GM18867 (cell line): ENCODE data around the gene NEK4.

Experiments
- ATAC-seq: cut with Tn5 transposase; IDR thresholded peaks from one replicate; pipeline ENCODE4 v1.9.1; 2021; ENCODE audit warnings: mild to moderate bottlenecking, moderate library complexity; ENCODE audit not compliant: unreplicated experiment

NEK4 gene

DNA sequence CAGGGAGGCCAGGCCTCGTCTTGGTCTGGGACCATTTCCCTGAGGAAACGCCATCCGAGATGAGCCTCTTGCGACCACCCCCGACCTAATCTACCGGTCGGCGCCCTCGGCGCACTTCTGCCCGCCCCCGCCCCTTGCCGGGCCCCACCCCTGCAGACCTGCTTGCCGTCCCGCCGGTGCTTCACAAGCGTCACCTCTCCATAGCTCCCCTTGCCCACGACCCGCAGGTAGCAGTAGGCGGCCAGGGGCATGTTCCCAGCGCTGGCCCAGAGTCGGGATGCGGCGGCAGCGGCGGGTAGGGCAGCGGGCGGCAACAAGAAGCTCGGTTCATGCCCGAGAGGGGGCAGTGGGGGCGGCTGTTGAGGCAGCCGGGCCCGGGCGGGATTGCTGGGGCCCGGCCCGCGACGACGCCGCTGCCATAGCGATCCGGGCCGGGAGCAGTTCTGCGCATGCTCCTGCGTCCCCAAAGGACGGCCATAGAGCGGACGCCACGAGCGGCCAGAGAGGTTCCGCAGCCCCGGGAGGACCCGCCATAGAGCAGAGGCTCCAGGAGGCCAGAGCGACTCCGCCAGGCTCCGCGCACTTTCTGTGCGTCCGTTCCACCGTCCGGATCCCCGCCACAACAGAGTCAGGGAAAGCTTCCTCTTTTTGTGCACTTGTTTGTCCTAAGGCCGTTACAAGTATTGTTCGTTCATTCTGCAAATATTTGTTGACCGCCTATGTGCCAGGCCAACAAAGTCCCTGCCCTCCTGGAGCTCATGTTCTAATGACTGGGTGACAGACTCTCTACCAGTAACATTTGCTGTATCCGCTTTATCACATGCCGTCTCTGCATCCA is at the start of gene NEK4:
NEK4 (minus strand) TSS at position 445 of the 838 bp plus-strand sequence; CDS start at position 251, 194 bp downstream.
- ATAC-seq: peak; percentile 95

DNA sequence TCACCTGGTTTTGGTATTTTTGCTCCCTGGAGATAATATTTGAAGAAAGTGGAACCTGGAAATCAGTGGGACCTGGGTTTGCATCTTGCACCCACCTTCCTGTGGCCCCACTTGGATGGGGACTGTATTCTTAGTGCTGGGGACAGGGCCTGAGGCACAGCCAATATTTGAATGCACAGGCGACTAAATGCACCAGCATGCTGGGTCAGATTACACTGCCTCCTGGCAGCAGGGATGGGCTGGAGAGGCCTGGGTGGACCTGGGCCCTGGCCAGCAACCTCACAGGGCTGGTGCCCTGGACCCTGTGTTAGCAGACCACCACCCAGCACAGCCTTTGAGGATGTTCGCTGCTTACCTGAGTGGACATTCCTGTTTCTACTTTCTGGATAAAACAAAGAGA is 49.2 kb upstream of the NEK4 start:
- ATAC-seq: no peak

DNA sequence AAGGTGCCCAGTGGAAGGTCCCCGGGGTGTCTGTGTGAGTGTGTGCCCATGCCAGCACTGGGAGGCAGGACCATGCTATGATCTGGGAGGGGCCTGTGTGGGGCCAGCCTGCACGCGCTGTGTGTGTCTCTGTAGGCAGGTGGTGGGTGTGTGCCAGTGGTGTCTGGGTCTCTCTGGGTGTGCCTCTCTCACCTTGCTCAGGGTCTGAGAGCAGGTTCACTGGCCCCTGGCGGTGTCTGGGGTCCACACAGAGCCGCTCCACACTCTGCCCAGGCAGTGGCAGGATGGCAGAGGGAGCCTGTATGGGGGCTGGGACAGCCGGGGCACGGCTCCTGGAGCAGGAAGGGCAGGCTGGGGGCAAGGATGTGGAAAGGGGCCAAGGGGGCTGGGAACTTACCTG is 47.1 kb upstream of the NEK4 start:
- ATAC-seq: no peak

DNA sequence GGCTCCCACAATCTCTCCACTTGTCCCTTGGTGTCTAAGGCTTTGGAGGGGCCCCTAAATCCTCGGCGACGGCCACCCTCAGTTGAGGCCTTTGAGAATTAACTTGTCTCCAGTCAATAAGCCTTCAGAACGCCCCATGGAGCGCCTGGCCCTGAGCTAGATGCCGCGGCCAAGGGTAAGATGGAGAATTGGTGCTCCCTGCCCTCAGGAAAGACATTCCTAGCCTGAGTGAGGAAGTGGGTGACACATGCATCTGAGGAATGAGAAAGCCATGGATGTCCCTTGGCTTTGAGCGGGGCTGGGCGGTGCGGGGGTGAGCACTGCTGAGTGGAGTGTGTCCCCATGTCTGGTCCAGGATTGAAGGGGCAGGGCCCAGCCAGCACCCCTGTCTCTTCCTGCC is 46.5 kb upstream of the NEK4 start:
- ATAC-seq: no peak

DNA sequence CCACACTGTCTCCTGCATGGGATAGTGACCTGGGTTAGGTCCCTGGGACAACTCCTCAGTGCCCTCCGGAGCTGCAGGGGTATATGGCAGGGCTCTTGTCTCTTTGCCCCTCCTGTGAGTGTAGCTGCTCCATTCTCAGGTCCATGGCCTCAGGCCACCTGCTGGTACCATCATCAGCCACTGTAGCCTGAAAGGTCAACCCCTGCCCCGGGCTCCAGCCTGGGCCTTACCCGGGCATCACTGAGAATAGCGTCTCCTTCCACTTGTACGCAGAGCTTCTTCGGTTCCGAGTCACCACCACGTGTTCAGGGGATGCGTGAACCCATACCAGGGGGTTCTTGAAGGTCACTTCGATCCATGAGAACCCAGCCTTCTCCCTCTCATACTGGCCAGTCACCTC is 45.9 kb upstream of the NEK4 start:
- ATAC-seq: no peak

DNA sequence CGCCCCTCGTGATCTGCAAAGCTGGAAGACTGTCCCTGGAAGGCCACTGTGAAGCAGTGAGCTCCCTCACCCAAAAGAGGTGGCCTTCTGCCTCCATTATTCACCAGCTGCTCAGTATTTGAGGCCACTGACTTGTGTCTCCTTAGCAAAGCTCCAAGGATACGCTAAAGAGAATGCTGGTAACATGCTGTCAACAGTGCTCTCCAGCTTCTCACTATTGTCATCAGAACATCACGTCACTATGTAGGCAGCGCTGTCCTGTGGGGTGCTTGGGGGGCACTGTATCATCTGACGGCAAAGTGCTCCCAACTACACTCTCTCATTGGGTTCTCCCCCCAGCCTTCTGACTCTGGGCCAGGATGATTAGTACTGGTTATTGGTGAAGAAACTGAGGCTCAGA is 45.5 kb upstream of the NEK4 start:
- ATAC-seq: no peak

DNA sequence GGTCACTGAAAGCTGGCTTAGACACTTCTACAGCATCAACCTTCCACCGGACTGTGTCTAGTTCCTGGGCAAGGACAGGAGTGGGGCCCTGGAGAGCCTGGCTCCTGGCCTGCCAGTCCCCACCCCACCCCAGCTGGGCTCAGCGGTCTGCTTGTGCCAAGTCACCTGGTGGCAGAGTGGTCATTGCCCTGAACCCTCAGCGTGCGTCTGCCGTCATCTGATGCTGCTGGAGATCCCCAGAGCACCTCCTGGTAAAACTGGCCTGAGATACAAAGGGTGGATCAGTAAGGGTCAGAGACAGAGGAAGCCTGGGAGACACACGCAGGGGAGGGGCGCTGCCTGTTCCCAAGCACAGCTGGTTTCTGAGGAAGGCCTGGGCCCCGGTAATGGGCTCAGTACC is 43.1 kb upstream of the NEK4 start:
- ATAC-seq: no peak

DNA sequence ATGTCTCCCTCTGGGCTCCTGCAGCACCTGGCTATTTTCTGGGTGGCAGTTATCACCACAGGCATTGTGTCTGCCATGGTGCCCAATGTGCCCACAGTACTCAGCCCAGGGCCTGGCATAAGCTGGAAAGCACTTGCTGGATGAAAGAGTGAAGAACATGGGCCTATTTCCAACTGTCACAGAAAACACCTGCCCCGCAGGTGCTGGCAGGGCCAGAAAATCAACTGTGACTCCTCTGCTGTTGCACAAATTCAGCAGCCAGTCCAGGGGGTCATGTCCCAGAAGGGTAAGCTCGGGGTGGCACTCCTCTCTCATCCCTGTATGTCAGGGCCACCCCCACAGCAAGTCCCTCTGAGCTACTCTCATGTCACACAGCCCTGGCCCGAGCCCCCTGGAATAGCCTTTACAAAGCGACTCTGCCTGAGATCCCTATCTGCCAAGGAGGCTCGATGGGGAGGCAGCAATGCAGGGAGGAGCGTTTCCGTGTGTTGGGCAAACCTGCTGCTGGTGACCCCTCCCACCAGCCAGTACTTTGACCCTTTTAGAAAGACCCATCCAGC is 40.8 kb upstream of the NEK4 start:
- no peak for ATAC-seq

DNA sequence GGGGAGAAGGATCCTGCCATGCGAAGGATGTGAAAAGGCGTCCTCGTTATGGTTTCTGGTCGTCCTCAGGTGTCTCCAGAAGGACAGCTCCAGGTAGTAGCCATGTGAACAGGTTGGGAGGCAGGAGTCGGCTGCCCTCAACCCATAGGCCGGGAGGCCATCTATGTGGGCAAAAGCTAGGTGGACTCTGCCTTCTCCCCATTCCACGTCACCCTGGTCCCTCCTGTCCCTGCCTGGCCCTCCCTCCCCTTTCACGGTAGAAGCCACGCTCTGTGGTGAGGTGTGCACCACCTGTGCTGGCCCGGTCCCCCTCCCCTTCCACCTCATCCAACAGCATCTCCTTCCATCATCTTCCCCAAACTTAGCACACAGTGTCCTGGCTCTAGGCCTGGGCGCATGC is 40.2 kb upstream of the NEK4 start:
- ATAC-seq: no peak

DNA sequence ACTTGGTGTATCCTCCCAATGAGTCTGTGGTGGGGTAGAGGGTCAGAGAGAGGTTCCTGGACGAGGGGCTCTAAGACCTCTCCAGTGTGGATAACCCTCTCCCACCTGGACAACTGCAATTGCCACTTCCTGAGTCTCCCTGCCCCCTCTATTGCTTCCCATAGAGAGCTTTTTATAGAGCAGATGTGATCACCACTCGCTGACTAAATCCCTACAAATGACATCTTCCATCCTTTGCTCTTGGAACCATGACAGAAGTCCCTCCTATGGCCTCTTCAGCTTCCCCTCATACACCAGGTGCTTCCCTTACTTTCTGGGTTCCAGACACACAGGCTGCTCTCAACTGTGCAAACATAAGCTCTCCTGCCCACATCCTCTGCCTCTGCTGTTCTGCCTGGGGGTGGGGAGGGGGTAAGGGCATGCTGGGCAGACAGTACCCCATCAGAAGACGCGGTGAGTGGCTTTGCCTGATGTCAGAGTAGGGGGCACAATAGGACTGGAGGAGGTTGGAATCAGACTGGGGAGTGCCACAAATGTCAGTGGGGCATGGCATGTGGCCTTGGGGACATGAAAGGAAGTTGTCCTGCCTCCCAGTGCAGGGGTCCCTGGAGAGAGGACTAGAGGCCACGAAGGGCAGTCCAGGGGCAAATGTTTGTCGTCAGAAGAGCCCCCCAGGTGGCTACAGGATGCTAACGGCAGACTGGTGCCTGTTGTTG is 39.1 kb upstream of the NEK4 start:
- ATAC-seq: no peak

DNA sequence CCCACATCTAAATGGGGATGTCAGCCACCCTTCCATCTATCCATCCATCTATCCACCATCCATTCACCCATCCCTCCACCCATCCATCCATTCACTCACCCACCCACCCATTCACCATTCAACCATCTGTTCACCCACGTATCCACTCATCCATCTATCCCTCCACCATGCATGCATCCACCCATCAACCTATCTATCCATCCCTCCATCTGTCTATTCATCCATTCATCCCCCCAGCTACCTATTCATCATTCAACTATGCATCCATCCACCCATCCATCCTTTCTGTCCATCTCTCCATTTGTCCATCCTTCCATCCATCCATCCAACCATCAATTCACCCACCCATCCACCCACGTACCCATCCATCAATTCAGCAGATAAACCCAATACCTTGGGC is 38.4 kb upstream of the NEK4 start:
- no peak for ATAC-seq

DNA sequence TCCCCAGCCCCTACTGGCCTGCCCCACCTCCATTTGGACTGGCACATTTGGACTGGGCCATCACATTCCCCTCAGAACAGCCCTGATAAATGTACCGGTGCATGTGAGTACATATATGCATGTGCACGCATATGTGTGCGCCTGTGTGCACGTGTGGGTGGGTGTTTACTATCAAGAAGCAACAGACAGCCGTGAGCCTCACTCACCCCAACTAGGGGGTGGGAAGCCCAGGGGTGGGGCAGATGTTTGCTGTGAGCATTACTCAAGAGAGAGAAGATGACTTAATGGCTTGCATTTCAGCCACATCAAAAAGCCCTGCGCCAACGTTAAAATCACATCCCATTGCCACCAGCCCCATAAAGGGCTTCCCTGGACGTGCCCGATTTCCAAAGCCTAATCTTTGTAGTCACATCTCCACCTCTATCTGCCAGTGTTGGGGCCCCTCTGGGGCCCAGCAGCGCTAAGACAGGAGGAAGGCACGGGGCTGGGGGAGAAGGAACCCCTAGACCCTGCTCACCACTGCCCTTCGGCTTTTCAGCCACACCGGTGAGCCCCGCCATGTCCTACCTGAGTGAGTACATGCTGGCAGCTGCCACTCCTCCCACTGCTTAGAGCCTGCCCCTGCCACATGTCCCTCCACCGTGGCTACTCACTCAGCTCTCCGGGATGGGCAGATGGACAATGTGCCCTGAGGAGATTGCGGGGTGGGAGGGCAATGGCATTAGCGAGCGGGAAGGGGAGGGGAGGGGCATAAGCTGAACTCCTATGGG is 34.7 kb upstream of the NEK4 start:
- no peak for ATAC-seq

DNA sequence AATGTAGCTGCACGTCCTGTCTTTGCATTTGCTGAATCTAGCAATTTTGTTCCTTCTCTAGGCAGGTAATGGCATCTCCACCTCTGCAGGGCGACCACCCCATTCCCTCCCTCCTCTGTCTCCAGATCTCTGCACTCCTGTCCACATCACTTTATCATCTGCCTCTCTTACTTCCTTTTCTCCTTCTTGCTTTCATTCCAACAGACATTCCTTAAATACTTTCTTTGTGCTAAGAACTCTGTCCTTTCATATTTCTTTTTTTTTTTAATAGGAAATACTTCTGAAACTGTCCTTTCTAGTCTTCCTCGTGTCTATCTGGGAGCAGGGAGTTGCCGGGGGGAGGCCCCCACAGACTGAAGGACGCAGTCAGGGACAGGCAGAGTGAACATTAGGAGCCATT is 31.1 kb upstream of the NEK4 start:
- ATAC-seq: no peak

DNA sequence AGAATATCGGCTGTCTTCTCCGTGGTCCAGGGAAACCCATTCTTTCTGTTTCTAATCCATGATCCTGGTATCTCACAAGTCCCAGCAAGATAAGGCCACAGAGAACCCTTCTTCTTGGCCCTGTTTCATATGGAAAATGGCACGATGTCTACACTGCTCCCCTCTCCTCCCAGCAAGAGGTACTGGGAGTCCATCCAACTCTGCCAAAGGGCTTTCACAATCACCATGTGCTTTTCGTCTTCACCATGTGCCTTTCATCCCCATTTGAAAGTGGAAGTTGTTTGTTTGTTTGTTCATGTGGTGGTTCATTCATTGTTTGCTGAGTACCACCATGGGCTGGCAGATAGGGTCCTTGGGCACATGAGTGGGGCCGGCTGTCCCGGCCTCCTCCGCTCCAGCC is 29.3 kb upstream of the NEK4 start:
- no peak for ATAC-seq

DNA sequence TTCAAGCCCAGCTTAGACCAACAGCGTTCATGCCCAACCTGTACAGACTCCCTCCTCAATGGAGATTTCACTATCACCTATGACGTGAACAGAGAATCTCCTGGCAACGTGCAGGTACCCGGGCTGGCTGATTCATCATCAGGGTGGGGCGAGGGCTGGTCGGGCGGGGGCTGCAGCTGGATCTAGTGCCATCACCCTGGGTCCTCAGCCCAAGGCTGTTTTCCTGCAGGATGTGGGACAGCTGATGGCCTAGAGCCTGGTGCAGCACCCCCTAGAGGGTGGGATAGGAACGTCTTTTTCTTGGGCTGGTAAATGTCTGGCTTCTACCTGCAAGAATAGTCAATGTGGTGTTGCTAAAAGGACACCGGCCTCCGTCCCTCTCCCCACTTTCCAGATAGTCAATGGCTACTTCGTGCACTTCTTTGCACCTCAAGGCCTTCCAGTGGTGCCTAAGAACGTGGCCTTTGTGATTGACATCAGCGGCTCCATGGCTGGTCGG is 28.3 kb upstream of the NEK4 start:
- ATAC-seq: no peak

DNA sequence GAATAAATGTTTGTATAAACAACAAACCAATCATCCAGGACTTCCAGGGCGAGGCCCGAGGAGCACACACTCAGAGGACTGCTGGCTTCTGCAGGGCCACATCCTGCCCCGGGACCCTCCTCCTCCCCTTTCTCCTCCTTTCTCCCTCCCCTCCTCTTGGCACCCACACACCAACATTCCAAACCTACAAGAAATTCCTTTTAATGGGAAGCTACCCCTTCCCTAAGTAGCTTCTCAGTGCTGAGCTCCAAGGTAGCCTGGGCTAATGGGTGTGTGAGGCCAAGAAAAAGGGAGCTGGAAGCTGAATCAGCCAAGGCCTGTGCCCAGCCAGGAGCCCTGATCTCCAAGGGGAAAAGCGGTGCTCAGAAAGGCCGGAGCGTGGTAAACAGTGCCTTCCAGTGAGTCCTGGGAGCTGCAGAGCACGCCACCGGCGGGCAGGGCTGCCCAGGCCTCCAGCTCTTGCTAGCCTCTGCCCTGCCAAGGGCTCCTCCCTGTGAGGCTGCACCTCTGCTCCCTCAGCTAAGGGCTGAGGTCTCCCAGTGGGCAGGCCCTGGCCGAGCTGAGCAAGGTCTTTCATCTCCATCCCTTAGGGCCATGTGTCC is 27.7 kb upstream of the NEK4 start:
- no peak for ATAC-seq

DNA sequence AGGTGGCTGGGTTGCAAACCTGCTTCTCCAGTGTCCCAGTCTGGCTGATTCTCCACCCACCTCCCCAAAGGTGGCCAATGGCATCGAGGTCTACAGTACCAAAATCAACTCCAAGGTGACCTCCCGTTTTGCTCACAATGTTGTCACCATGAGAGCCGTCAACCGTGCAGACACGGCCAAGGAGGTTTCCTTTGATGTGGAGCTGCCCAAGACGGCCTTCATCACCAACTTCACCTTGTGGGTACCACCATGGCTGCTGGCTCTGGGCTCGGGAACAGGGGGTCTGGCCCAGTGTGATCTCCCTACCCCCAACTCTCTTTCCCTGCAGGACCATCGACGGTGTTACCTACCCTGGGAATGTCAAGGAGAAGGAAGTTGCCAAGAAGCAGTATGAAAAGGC is 25.7 kb upstream of the NEK4 start:
- ATAC-seq: no peak

DNA sequence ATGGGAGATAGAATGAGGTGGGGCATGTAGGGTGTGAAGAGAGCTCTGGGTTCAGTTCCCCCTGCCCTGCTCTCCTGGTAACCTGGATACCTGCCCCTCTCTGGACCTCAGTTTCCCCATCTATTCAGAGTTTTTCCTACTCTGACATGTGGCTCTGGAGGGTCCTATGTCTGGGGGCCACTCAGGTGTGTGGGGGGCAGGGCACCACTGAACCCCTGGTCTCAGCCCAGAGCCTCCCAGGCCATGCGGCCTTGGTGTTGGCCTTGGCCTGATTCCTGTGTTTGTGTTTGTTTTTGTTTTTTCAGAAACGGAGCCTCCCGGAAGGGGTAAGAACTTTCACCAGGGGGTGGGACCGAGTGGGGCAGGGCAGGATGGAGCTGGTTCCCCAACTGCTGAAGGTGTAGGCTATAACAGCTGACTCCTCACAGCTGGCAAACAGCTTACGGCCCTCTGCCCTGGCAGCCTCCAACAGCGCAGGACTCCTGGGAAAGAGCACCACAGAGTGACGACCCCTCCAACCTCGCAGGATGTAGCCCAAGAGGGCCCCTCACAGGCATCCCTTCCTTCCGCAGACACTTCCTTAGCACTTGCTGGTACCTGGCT is 24.7 kb upstream of the NEK4 start:
- ATAC-seq: no peak

DNA sequence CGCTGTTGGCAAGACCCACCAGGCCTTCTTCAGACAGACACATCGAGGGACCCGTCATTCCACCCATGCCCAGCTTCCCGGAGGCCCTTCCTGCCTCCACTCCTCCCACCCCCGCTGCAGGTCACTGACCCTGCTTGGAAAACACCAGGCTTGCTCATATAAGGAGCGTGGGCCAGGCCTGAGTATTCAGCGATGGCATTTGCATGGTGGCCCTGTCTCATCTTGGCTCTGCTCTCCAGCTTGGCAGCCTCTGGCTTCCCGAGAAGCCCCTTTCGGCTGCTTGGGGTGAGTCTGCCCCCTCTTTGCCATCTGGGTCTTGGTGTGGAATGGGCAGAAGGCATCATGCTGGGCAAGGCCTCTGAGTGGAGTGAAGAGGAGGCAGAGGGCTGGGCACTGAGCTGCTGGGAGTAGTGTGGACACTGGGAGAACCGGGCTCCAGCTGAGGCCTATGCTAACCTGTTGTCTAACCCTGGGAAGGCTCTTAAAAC is 23.9 kb upstream of the NEK4 start, which contains the start of gene ITIH3:
ITIH3 (plus strand) TSS at position 185 of the 488 bp plus-strand sequence; CDS start at position 193, 8 bp downstream.
- no peak for ATAC-seq
